Mammary epithelial cell (primary cell): ENCODE results near the gene HEXD.

Source experiments
- EZH2 ChIP-seq: IDR thresholded peaks from 2 replicates; pipeline ENCODE4 v1.6.1; 2012; ENCODE audit warnings: low read length, inconsistent platforms, borderline replicate concordance
- TF ChIP-seq, protein P1 (sequence below), 2 donors: IDR thresholded peaks in 1 of 2; conservative IDR thresholded peaks in 1 of 2; 2 replicates each; pipeline ENCODE4 v1.5.1; 2011 to 2012; ENCODE audit warnings: inconsistent platforms in 2 of 2, low read length in 2 of 2, mild to moderate bottlenecking in 2 of 2, control low read depth in 1 of 2, low read depth in 1 of 2; ENCODE audit not compliant: insufficient read depth in 1 of 2; ENCODE audit errors: extremely low read depth in 1 of 2

DNA sequence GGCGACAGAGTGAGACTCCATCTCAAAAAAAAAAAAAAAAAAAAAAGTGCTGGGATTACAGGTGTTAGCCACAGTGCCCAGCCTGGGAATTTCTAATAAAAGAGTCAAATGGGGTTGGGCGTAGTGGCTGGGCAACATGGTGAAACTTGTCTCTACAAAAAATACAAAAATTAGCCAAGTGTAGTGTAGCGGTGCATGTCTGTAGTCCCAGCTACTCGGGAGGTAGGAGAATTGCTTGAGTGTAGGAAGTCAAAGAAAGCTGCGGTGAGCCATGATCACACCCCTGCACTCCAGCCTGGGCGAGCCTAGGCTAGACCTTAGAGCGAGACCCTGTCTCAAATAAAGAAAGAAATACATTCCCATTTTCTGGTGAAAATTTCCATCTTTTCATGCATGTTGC is 48.9 kb upstream of the HEXD start:
- TF ChIP-seq, protein P1, sequence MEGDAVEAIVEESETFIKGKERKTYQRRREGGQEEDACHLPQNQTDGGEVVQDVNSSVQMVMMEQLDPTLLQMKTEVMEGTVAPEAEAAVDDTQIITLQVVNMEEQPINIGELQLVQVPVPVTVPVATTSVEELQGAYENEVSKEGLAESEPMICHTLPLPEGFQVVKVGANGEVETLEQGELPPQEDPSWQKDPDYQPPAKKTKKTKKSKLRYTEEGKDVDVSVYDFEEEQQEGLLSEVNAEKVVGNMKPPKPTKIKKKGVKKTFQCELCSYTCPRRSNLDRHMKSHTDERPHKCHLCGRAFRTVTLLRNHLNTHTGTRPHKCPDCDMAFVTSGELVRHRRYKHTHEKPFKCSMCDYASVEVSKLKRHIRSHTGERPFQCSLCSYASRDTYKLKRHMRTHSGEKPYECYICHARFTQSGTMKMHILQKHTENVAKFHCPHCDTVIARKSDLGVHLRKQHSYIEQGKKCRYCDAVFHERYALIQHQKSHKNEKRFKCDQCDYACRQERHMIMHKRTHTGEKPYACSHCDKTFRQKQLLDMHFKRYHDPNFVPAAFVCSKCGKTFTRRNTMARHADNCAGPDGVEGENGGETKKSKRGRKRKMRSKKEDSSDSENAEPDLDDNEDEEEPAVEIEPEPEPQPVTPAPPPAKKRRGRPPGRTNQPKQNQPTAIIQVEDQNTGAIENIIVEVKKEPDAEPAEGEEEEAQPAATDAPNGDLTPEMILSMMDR (conservative IDR thresholded peaks at IDR 0.05 in 1 of 2, IDR thresholded peaks at IDR 0.05 in 1 of 2; ENCODE audit: extremely low read depth in 1 of 2, insufficient read depth in 1 of 2, low read depth in 1 of 2, low read length in 2 of 2): no peak
- TF ChIP-seq EZH2: no peak
